Suprapubic skin (tissue), 4 donors: Measurements from ENCODE around the gene HOXB3. TPM values are rescaled to one million over a fixed set of nuclear protein-coding genes. Genes with fewer than 3 reads are reported as not detected.

Experiments used
- DNase-seq, 2 donors: peaks; one replicate each; pipeline ENCODE4 v3.0.0-alpha.2; 2019; ENCODE audit warnings: low spot score in 2 of 2
- H3K27ac ChIP-seq: fragments of 200-600 bp; sonication (generic); one replicate; pipeline ENCODE4 v1.5.1; 2019
- H3K27me3 ChIP-seq: fragments of 200-600 bp; sonication (generic); one replicate; pipeline ENCODE4 v1.5.1; 2019
- H3K36me3 ChIP-seq: fragments of 200-600 bp; sonication (generic); one replicate; pipeline ENCODE4 v1.5.1; 2019
- H3K4me1 ChIP-seq: fragments of 200-600 bp; sonication (generic); one replicate; pipeline ENCODE4 v1.5.1; 2019
- H3K4me3 ChIP-seq: fragments of 200-600 bp; sonication (generic); one replicate; pipeline ENCODE4 v1.5.1; 2019; ENCODE audit warnings: mild to moderate bottlenecking
- H3K9me3 ChIP-seq: fragments of 200-600 bp; sonication (generic); one replicate; pipeline ENCODE4 v1.5.1; 2019
- EP300 ChIP-seq: sonication (generic); formaldehyde crosslinking; IDR thresholded peaks from one replicate; pipeline ENCODE4 v1.6.1; 2017; ENCODE audit warnings: antibody characterized with exemption
- POLR2A ChIP-seq, 2 donors: fragments of 450-650 bp; IDR thresholded peaks; one replicate each; pipeline ENCODE4 v1.6.1; 2017; ENCODE audit warnings: antibody characterized with exemption in 2 of 2, mild to moderate bottlenecking in 2 of 2, moderate library complexity in 2 of 2
- POLR2AphosphoS5 ChIP-seq, 3 donors: sonication (generic); formaldehyde crosslinking; IDR thresholded peaks; one replicate each; pipeline ENCODE4 v1.6.1; 2017; ENCODE audit warnings: antibody characterized with exemption in 3 of 3
- WGBS: methylation state at CpG from one replicate; pipeline ENCODE4 v1.1.5; 2018; 5-methylcytosine and 5-hydroxymethylcytosine counted together
- total RNA-seq, 4 donors: library from RNA; depleted of rRNA; stranded (reverse); fragments of >200 nt; gene quantifications; one replicate each; pipeline ENCODE4 v1.1.0, GENCODE V29; 2016
- TF ChIP-seq, protein P1 (sequence below), 2 donors: fragments of 200-600 bp in 1 of 2; fragments of 450-650 bp in 1 of 2; sonication (generic) in 1 of 2; IDR thresholded peaks; one replicate each; pipeline ENCODE4 v1.5.1; 2016 to 2019; ENCODE audit warnings: antibody characterized with exemption in 2 of 2, mild to moderate bottlenecking in 1 of 2, moderate library complexity in 1 of 2

The HOXB3 gene
- total RNA-seq, 4 donors from 2014 or later, result 2.3 to 20.8 (median 3.9) TPM

- Histone ChIP-seq H3K36me3 (no peaks in the 10 kb centered on the region), H3K4me1 (peaks cover 25% of the 10 kb centered on the region), H3K27ac (no peak overlapping the region), H3K9me3 (no peaks in the 10 kb centered on the region), H3K27me3 (peaks cover 100% of the 10 kb centered on the region), H3K4me3 (no peak overlapping the region)
- DNase-seq, result no peak
- TF ChIP-seq POLR2AphosphoS5 (IDR thresholded peaks at IDR 0.05) (no peak), POLR2A (IDR thresholded peaks at IDR 0.05) (no peak), EP300 (no peak)
- TF ChIP-seq, protein P1, sequence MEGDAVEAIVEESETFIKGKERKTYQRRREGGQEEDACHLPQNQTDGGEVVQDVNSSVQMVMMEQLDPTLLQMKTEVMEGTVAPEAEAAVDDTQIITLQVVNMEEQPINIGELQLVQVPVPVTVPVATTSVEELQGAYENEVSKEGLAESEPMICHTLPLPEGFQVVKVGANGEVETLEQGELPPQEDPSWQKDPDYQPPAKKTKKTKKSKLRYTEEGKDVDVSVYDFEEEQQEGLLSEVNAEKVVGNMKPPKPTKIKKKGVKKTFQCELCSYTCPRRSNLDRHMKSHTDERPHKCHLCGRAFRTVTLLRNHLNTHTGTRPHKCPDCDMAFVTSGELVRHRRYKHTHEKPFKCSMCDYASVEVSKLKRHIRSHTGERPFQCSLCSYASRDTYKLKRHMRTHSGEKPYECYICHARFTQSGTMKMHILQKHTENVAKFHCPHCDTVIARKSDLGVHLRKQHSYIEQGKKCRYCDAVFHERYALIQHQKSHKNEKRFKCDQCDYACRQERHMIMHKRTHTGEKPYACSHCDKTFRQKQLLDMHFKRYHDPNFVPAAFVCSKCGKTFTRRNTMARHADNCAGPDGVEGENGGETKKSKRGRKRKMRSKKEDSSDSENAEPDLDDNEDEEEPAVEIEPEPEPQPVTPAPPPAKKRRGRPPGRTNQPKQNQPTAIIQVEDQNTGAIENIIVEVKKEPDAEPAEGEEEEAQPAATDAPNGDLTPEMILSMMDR (IDR thresholded peaks at IDR 0.05), result no peak
- WGBS, result 40% methylated on average over 5 of the region's 5 CpGs
Measured at GRCh38 chr17:48627118-48627597, 37.1 kb upstream of the HOXB3 start.

GRCh38 chr17:48626245-48627117, 36.4 kb upstream of the HOXB3 start, which contains the start of gene HOXB9:
HOXB9 (minus strand) TSS chr17:48626358; CDS start chr17:48626269, 89 bp downstream.
- H3K27me3 ChIP-seq, result peaks cover 100% of the 10 kb centered on the region
- peak within 1 kb of the TSS; percentile 53 for H3K4me3 ChIP-seq
- TF ChIP-seq POLR2AphosphoS5 (IDR thresholded peaks at IDR 0.05) (no peak), POLR2A (IDR thresholded peaks at IDR 0.05) (no peak), EP300 (no peak)
- TF ChIP-seq, protein P1 (IDR thresholded peaks at IDR 0.05), result no peak
- H3K36me3 ChIP-seq, result no peaks in the 10 kb centered on the region
- no peaks in the 10 kb centered on the region for H3K9me3 ChIP-seq
- H3K4me1 ChIP-seq, result peaks cover 25% of the 10 kb centered on the region
- 6% methylated on average over 18 of the region's 50 CpGs for WGBS
- no peak within 1 kb of the TSS for H3K27ac ChIP-seq
- DNase-seq, result no peak

DNA sequence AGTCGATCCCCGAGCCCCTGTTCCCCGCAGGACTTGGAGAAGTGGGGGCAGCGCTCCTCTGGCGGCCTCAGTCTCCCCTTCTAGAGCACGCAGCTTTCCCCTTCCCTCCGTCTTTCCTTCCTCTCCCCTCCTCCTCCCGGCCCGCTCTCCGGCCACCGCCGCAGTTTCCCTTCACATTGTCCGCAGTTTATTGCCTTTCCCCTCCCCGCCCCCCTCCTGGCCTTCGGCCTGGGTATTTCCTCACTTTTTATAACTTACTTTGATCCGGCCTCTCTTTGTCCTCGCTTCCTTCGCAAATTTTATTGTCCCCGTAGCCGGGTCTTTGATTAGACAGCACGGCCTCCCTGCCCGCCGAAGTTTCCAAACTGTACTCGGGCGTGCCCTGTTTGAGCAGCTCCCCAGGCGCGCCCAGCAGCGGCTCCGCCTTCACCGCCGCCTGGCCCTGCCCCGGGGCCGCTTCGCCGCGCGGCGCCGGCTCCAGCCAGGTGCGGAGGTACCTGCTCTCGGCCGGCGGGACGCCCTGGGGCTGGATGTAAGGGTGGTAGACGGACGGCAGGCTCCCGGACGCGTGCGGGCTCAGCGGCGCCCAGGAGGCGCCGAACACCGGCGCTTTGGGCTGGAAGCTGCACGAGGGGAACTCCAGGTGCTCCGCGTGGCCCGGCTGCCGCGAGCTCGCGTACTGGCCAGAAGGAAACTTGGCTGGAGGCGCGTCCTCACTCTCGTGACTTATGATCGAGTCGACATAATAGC, 35.6 kb upstream of the HOXB3 start:
- no peaks in the 10 kb centered on the region for H3K36me3 ChIP-seq
- H3K4me3 ChIP-seq, result peak overlapping the region; percentile 53
- H3K9me3 ChIP-seq, result no peaks in the 10 kb centered on the region
- H3K4me1 ChIP-seq, result peaks cover 25% of the 10 kb centered on the region
- TF ChIP-seq POLR2AphosphoS5 (IDR thresholded peaks at IDR 0.05) (no peak), POLR2A (IDR thresholded peaks at IDR 0.05) (no peak), EP300 (no peak)
- TF ChIP-seq, protein P1 (IDR thresholded peaks at IDR 0.05), result no peak
- H3K27me3 ChIP-seq, result peaks cover 100% of the 10 kb centered on the region
- H3K27ac ChIP-seq, result no peak overlapping the region
- no peak for DNase-seq
- WGBS, result under 1% methylated on average over 30 of the region's 69 CpGs

DNA sequence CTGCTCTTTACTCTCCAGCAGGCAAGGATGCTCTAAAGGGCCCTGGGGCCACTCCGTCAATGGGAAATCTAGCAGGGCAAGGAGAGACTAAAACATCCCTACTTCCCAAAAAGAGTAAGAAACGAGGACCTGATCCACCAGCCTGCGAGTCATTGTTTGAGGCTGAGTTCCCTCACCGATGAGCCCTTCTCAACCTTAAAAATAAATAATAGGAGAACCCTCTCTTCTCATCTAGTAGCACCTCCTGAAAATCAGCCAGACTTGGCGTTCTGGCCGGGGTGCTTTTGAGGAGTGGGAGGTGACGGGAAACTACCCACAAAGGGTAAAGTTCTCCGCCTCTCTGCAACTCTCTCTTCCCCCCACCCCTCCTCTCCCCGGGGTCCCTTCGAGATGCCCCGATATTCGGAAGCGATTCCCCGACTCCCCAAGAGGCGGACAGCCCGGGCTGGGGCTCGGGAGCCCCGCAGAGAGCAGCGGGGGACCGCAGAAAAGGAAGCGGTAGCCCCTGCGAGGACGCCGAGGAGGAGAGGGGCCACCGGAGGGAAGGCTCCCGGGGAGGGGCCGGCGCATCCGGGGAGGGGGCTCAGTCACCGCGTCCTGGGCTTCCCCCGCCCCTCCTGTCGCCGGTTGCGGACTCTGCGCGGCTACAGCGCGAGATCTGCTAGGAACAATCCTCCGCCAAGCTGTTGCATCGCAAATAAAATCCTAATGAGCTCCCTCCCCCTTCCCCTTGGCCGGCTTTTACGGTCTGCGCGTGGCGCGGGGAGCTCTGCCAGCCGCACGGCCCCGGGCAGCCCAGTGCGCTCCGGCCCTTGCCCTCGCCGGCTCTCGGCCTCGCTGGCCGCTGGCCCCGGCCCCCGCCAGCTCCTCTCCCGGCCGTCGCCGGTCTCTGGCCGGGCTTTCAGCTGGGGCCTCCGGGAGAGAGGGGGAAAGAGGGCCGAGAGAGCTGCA, 34.8 kb upstream of the HOXB3 start:
- H3K27ac ChIP-seq, result no peak overlapping the region
- 13% methylated on average over 14 of the region's 66 CpGs for WGBS
- DNase-seq, result no peak

More for the DNA sequence above, 34.8 kb upstream of the HOXB3 start:
- Histone ChIP-seq H3K36me3 (no peaks in the 10 kb centered on the region), H3K4me1 (peaks cover 25% of the 10 kb centered on the region), H3K27me3 (peaks cover 100% of the 10 kb centered on the region), H3K4me3 (peak overlapping the region; percentile 53), H3K9me3 (no peaks in the 10 kb centered on the region)
- TF ChIP-seq, protein P1 (IDR thresholded peaks at IDR 0.05), result no peak
- TF ChIP-seq POLR2AphosphoS5 (IDR thresholded peaks at IDR 0.05) (no peak), EP300 (no peak), POLR2A (IDR thresholded peaks at IDR 0.05) (no peak)
